ENCODE results near the gene NHS.
A peak's percentile ranks its signal among the peaks of the same experiment; 100 is the strongest.
"Not testable (repeated sequence)": the region's sequence is repeated elsewhere in the genome, so short reads cannot be mapped to it uniquely, and the experiment has no call there.

Gene NHS

DNA sequence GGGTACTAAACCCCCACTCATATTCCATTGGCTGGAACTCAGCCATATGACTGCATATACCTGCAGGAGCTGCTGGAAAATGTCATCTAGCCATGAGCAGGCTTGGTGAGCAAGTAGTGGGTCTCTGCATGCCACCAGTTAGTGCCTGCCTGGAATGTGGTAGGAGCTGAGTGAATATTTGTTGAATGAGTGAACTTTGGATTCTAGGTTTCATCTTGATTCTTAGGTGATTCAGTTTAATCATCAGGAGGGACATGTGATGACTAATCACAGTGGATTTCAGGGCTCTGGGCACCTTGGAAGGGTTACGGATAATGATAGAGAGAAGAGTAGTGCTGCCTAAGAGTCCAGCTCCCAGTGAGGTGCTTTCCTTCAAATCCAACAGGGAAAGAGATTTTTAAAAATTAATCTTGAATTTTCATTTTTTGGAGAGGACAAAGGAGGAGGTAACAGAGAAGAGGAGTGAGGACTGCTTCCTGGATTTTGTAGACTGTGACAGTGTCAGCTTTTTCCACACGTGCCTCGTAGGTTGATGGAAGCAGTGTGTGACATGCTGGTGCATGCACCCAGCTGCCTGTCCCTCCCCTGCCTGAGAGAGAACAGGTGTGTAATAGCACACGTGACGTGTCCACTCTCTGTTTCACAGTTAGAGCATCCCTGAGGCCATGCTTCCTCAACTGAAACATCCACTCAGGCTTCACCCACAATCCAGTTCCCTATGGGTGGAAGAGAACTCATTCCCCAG is 30.4 kb downstream of the NHS start:
- no peak for DNase-seq

DNA sequence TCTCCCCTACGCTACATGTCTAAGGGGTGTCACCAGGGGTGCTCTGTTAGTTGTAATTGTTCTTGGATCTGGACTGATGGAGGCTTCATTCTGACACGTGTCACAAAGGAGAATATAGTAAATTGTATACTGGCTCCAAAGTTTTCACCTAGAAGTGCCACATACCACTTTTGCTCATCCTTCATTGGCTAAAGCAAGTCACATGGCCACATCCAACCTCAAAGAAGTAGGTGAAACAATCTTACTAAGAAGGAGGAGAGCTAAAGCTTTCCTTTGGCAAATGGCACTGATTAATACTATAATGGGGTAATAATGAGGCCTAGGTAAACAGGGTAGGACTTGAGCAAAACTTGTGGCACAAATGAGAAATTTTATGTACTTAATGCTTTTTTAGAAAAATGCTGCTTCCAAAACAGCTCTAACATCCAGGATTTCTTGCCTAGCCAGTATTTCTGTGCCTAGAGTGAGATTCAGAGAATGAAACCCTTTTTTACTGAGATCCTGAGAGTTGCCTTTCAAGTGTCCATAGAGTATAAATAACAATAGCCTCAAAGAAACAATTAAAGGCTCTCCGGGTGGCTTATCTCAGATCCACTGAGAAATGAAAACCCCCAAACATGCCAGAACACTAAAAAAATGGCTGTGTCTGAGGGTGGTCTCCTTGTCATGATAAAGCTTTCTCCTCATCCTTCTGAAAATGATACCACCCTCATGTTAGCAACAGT is 34.7 kb downstream of the NHS start:
- DNase-seq, result no peak

DNA sequence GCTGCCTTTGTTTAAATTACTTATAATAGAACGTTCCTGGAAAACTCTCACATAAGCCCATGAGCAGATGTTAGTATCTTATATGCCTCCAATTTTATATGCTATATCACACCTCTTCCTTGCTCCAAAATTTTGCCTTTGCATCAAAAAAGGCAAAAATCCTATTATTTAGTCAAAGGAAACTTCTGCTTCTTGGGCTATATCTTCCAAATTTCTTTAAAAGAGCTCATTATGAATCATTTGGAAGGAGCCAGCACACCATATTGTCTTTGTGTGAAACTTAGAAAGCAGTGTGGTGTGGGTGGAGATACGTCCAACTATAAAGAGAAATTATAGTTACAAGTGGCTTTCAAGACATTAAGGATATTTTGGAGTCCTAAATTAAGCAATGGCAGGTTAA is 35.7 kb downstream of the NHS start:
- DNase-seq, result no peak

DNA sequence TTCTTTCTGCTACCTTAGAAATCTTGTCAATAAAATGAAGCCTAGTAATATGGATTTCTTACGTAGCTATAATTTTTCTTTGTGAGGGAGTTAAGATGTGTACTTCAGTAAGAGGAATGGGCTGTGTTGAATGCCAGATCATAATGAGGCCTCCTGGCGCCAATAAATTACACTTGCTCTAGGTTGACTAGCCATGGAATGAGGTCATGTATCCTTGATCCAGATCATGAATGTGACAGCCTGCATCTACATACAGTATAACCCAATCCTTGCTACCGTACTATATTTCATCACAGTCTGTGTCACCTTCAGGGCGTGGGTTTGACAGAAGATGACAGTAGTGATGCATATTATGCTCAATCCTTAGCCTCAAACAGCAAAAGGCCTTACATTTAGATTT is 36.2 kb downstream of the NHS start:
- DNase-seq, result no peak

DNA sequence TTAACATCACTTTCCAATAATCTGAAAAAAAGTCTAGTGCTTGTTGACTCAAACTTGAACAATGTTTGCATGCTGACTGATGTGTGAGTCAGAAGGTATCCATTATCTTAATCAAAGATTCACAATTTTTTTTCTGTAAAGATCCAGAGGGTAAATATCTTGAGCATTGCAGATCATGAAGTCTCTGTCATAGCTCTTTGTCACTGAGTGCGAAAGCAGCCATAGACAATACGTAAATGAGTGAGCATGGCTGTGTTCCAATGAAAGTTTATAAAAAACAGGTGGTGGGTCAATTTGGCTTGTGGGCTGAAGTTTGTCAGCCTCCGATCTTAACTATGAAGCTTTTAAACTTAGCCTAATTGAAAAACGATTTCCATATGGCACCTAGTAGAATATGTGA is 37.7 kb downstream of the NHS start:
- no peak for DNase-seq

DNA sequence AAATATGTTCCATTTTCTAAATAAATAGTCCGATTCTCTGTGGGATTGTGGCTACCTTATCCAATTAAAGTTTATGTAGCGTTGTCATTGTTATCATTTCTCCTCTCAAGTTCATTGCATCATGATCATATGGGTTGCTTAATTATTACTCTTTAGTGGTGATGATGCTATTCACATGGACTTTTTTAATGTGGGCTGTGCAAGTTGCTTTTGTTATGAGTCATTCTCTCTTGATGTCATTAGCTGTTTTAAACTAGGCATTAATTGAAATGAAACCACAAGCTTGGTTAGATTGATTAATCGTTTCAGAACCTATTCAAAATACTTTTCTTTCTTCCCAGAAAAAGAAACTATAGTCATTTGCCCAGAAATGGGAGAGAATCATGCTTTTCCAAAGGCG is 38.2 kb downstream of the NHS start:
- DNase-seq, result no peak

DNA sequence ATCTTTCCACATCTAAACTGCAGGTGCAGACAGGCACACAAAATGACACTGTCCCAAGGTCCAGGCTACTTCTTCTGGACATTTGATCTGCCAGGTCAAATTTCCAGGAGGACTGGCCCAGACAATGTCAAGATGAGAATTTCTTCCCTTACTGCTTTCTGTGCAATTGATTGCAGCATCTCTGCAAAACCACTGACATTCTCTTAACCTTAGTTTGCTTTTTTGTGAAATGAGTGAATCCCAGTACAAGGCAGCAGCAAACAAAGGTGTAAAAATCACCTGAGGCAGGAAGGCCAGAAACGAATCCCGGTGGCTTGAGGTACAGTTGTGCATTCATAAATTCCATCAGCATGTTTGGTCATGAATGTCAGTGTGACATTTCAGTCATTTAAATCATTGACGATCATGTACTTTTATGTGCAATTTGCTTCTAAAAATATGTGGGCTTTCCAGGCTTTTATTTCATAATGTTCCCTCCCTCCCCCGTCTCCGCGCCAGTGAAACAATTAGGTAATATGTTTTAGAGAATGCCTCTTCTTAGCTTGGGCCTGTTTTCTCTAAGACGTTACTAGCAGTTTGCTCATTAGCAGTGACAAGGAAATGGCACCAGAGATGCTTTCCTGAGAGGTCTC is 39.1 kb downstream of the NHS start:
- peak in 1 of 51 donors; percentile 28 for DNase-seq

DNA sequence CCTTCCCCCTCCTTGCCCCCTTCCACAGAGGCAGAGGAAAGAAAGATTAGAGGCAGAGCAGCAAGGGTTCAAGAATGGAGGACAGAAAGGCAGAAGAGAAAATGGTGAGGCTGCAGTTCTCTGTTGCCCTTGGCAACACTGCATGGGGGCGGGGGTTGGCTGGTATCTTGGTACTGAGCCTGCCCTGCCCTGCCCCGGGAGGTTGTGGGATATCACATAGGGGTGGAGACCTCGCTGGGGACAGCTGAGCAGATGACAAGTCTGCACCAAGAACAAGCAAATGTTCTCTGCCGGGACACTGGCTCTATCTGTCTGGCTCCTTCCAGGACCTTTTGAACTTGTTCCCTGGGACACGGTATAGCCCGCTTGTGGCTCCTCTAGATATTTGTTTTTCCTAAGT is 39.8 kb downstream of the NHS start:
- peak in 9 of 51 donors; percentile 0 to 28 (median 0) for DNase-seq

DNA sequence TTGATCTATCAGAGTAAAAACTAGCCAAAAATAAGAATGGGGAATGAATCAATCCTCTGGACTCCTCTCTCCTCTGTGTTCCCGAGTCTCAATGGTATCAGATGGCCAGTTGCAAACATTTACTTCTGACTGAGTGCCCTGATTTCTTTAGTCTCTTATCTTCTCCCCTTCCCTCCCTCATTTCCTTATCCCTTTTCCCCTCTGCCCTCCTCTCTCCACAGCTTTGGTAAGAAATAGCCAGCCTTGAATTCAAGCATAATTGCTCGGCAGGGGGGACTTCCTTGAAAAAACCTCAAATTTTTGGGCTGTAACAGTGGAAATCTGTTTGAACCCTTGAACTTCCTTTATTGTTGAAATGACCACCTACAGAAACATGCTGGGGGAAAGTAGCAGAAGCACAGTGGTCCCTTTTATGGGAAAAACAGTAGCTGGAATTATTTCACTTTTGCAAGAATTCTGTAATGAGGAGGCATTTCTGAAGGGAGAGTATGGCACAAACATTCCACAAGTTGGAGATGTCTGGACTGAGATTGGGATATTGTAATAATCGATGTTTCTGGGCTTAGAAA is 40.3 kb downstream of the NHS start:
- no peak for DNase-seq

DNA sequence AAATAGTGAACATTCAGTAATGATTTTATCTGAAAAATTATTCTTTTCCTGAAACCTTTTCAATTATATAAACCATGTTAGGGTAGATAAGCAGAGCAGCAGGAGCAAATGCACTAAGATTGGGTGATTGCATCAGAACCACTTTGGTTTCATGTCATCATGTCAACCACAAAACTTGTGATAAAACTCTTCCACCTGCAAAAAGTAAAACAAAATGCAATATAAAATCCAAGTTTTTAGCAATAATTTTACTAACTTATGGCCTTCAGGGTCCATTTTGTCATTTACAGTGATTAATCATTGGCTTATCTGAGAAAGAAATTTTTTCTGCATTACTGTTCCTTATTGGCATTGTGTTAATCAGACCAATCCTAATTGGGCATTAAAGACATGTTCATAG is 42.4 kb downstream of the NHS start:
- DNase-seq, result no peak

DNA sequence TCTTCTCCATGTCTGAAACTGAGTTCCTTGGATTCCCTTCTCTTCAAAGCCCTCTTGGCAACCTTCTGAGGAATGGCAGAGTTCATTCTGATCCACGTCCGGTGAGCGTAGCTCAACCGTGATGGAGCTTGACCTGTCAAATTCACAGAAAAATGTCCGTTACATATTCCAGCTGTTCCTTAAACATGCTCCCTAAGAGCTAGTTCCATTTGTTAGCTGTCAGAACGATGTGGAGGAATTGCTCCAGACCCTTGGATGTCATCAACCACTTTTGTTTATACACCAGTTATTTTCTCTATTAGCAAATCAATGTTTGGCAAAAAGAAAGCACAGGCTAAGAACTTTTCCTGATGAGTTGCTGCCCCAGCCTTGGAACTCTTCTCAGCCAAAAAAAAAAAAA is 50.1 kb downstream of the NHS start:
- no peak for DNase-seq

DNA sequence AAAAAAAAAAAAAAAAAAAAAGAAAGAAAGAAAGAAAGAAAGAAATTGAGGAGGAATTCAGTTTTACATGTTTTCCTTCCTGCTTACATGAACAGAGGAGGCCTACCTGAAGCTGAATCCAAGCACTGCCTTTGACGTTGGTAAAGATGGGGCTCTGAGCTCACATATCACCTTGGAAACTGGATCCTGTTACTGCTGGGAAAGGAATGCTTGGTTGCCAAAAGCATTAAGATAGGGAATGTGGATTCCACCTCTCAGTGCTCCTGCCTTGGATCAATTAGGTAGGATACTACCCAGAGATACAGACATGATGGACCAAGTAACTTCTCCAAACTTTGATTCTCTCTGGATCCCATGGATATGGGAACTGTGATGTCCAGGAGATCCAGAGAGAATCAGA is 50.6 kb downstream of the NHS start:
- DNase-seq, result no peak

DNA sequence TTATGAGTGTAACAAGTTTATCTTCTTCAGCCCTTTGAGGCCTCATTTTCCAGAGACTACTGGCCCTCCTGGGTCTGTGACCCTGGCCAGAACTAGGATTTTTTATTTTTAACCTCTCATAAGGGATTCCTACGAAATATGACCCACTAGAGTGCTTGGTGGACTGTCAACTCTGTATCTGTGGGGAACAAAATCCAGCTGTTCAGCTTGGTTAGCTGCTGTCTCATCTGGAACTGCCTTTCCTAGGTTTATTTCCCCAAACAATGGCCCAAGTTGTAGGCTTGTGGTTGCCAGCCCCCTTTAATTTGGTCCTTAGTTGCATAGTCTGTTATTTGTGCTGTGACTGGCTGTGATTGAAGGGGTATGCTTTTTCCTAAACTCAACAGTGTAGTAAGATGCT is 56.2 kb downstream of the NHS start:
- no peak for DNase-seq

DNA sequence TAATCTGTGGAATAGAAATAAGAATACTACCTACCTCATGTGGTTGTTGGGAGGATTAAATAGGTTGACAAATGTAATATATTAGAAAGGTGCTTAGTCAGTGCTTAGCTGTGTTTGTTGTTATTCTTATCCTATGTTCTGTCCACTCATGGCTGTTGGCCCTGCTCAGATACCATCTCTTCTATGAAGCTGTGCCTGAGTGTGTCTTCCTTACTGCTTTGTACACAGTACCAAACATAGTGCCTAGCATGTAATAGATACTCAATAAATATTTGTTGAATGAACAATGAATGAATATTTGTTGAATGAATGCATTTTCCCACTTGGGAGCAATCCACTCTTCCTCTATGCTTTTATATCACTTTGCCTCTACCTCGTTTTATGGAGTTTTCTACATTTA is 57.2 kb downstream of the NHS start:
- no peak for DNase-seq

DNA sequence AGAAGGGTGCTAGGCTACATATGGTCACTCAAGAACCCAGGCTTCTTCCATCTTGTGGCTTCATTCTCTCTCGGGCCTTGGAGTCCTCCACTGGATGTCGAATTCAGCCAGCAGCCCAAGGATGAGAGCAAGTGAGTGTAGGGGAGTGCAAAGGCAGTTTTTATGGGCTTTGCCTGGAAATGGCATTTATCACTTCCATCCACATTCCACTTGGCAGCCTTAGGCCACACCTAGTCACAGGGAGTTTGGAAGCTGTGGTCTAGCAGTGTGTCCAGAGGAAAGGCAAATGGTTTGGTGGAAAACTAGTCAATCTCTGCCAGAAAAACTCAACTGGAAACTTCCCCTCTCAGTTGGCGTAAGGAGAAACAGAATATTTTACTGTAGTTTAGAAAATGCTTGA is 59.0 kb downstream of the NHS start:
- DNase-seq, result no peak

DNA sequence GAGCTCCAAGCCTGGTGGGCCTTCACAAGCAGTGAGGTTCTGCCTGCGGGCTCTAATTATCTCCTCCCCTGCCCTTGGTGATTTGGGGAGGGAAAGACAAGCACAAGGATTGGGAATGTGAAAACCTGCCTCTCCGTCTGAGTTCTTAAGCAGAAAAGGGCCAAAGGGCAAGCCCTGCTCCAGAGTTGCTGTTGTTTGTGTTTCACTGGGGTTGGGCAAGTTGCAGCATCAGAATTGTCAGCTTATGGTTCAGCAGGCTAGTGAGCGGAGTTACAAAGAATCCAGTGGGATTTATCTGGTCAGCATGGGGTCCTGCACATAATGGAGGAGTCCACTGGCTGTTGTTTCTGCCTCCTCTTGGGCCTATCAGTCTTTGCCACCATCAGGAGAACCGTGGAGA is 60.5 kb downstream of the NHS start:
- no peak for DNase-seq

DNA sequence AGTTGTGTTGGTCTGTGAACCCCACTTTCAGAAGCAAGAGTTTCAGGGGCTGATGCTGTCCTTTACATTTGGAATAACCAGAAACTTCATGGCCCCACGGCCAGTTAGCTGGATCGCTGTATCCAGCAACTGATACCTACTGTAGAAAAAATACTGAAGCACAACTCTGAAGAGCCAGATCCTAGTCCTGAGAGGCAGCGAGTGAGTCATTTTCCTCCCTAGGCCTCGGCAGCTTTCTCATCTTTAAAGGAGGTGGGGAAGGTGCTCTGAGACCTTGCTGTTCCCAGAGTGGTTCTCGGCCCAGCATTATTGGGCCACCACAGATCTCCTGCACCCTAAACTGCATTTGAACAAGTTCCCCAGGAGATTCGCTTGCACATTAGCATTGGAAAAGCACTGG is 63.2 kb downstream of the NHS start:
- DNase-seq, result no peak

DNA sequence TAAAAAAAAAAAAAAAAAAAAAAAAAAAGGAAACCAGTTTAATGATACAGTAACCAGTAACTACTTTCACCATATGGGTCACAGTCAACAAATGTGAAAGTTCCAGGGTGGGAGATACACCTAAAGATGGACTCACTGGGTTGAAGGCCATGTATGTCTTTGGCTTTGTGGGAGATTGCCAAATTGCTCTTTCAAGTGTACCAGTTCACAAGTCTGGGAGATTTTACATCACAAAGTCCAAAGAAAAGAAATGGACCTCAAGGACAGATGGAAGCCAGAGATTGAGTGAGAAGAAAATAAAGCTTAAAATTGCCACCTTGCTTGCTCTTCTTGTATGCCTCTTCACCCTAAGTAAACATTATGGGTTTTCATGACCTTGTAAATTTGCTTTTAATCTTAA is 65.3 kb downstream of the NHS start:
- DNase-seq, result no peak

DNA sequence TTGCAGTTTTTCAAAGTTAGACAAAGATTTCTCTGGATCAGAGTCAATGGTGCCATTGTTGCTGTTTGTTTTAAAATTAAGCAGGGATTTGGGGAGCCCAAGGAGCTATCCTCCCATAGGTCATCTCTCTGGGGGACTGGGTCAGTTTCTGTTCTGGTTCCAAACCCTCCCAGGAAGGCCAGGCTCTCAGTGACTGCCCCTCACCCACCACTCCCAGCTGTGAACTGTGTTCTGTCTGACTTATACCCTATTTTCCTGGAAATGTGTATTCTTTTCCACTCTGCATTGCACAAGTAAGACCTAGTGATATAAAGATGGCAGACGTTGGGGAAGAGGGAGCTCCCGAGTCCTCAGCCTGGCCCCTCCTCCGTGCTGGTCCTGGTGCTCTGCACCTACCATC is 65.8 kb downstream of the NHS start:
- DNase-seq, result no peak

DNA sequence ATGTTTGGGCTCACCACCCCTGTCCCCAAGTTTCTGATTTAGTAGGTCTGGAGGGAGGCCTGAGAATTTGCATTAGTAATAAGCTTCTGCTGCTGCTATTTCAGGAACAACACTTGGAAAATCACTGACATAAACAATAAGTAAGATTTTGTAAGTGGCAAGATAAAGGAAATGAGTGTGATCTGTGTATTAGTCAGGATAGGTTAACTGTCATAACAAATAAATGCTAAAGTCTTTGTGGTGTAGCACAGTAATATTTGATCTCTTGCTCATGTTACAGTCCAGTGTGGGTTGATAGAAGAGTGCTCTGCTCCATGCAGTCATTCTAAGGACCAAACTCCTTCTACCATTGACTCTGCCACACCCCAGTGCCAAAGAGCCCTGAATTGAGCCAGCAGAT is 67.0 kb downstream of the NHS start:
- no peak for DNase-seq

DNA sequence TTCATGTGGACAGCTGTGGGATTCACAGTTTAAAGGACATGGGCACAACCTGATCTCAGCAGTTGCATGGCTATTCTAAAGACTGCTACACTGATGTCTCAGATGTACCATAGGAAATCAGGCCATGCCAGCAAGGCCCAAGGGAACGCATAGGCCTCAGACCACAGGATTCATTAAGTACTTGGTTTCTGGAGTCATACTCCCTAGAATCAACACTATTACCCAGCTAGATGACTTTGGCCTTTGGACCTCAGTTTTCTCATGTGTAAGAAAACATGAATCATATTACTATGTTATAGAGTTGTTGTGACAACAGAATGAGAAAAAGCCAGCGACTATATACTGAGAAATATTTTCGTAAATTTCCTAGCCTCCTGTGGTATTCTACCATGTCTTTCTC is 67.9 kb downstream of the NHS start:
- DNase-seq, result no peak

DNA sequence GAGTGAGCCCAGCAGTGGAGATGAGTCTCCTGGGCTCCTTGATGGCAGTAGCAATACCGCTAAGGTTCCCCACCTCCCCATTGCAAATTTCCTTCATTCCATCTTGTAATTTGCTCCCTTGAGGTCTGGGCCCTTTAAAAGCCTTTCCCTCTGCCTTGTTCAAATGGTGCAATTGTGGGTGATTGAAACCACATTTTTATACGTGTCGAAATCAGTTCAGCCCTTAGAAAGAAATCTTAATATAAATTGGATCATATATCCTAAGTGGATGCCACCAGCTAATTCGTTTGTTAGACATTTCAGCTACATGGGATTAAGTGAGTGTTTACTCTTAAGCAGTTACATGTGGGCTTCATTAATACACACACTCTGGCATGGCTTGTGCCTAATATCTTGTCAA is 68.6 kb downstream of the NHS start:
- no peak for DNase-seq

DNA sequence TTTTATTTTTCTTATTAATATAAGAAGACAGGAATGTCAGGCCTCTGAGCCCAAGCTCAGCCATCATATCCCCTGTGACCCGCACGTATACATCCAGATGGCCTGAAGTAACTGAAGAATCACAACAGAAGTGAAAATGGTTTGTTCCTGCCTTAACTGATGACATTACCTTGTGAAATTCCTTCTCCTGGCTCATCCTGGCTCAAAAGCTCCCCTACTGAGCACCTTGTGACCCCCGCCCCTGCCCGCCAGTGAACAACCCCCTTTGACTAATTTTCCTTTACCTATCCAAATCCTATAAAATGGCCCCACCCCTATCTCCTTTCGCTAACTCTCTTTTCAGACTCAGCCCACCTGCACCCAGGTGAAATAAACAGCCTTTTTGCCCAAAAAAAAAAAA is 71.3 kb downstream of the NHS start:
- DNase-seq, result not testable (repeated sequence)
